Right hindlimb (tissue), 1 donor: ENCODE data around the gene SBNO2.
A peak's percentile ranks its signal among the peaks of the same experiment; 100 is the strongest.

Source experiments
- DNase-seq: peaks from one replicate; pipeline ENCODE4 v3.0.0-alpha.2; 2018

The SBNO2 gene

GRCh38 chr19:1168572-1169410 lies 5.3 kb downstream of the SBNO2 start:
- DNase-seq = peak; percentile 17

- no peak for DNase-seq
Observed at GRCh38 chr19:1167687-1168571, 6.1 kb downstream of the SBNO2 start.

GRCh38 chr19:1166872-1167573 lies 7.0 kb downstream of the SBNO2 start:
- DNase-seq = no peak

GRCh38 chr19:1164684-1165531 lies 9.2 kb downstream of the SBNO2 start:
- peak; percentile 15 for DNase-seq

- peak; percentile 29 for DNase-seq
Observed at GRCh38 chr19:1163934-1164683, 10.0 kb downstream of the SBNO2 start.

- peak; percentile 19 for DNase-seq
Observed at GRCh38 chr19:1163283-1163933, 10.7 kb downstream of the SBNO2 start.

GRCh38 chr19:1162404-1163282 lies 11.4 kb downstream of the SBNO2 start:
- DNase-seq = peak; percentile 14

GRCh38 chr19:1161716-1162115 lies 12.4 kb downstream of the SBNO2 start:
- DNase-seq = peak; percentile 32

- DNase-seq = peak; percentile 15
Observed at GRCh38 chr19:1159864-1160595, 14.0 kb downstream of the SBNO2 start.

GRCh38 chr19:1158885-1159448 lies 15.1 kb downstream of the SBNO2 start:
- no peak for DNase-seq

- no peak for DNase-seq
Observed at GRCh38 chr19:1157931-1158884, 15.9 kb downstream of the SBNO2 start.

GRCh38 chr19:1156830-1157615 lies 17.0 kb downstream of the SBNO2 start:
- no peak for DNase-seq

GRCh38 chr19:1156305-1156801 lies 17.7 kb downstream of the SBNO2 start:
- DNase-seq = no peak

- no peak for DNase-seq
Observed at GRCh38 chr19:1155352-1156304, 18.4 kb downstream of the SBNO2 start.

- DNase-seq = peak; percentile 66
Observed at GRCh38 chr19:1154731-1155351, 19.2 kb downstream of the SBNO2 start.
